HepG2 (cell line): ENCODE results near the gene EIF2S2. TPM values are rescaled to one million over a fixed set of nuclear protein-coding genes. Genes with fewer than 3 reads are reported as not detected.

Experiments used
- ARHGAP35 ChIP-seq: sonication (generic); formaldehyde crosslinking; IDR thresholded peaks from 2 replicates; pipeline ENCODE4 v1.9.0; 2022; ENCODE audit warnings: mild to moderate bottlenecking, inconsistent platforms, moderate library complexity, missing genetic modification reagents, borderline replicate concordance
- CREB1 ChIP-seq, 2 experiments: fragments of 450-650 bp in 1 of 2; IDR thresholded peaks; 2 replicates each; pipeline ENCODE4 v1.6.1; 2016 to 2017; ENCODE audit warnings: control low read depth in 1 of 2, mild to moderate bottlenecking in 1 of 2, missing compliant biosample characterization in 1 of 2, missing genetic modification characterization in 1 of 2
- DPF2 ChIP-seq: sonication (generic); formaldehyde crosslinking; IDR thresholded peaks from 2 replicates; pipeline ENCODE4 v1.4.0; 2020; ENCODE audit warnings: mild to moderate bottlenecking, low read depth, missing genetic modification reagents, borderline replicate concordance
- MED13 ChIP-seq: sonication (generic); formaldehyde crosslinking; IDR thresholded peaks from 2 replicates; pipeline ENCODE4 v1.5.0; 2020; ENCODE audit warnings: missing genetic modification reagents
- SMC3 ChIP-seq: IDR thresholded peaks from 2 replicates; pipeline ENCODE4 v1.6.1; 2011; ENCODE audit warnings: low read length, improper control_type of control experiment
- SNAPC2 ChIP-seq: sonication (generic); formaldehyde crosslinking; IDR thresholded peaks from 2 replicates; pipeline ENCODE4 v1.8.1; 2022; ENCODE audit warnings: mild to moderate bottlenecking, missing genetic modification reagents
- SSRP1 ChIP-seq: IDR thresholded peaks from 2 replicates; pipeline ENCODE4 v1.6.1; 2016; ENCODE audit warnings: control low read depth
- ZBTB7A ChIP-seq: sonication (generic); formaldehyde crosslinking; IDR thresholded peaks from 2 replicates; pipeline ENCODE4 v1.8.0; 2022; ENCODE audit warnings: mild to moderate bottlenecking, missing genetic modification reagents
- ZNF12 ChIP-seq: sonication (generic); formaldehyde crosslinking; IDR thresholded peaks from 2 replicates; pipeline ENCODE4 v1.5.0; 2020; ENCODE audit warnings: missing genetic modification reagents
- ZNF24 ChIP-seq: fragments of 450-650 bp; IDR thresholded peaks from 2 replicates; pipeline ENCODE4 v1.6.1; 2017; ENCODE audit warnings: antibody characterized with exemption, mild to moderate bottlenecking
- ZNF34 ChIP-seq: sonication (generic); formaldehyde crosslinking; IDR thresholded peaks from 2 replicates; pipeline ENCODE4 v1.4.0; 2020; ENCODE audit warnings: mild to moderate bottlenecking, missing genetic modification reagents, borderline replicate concordance
- ZNF460 ChIP-seq: sonication (generic); formaldehyde crosslinking; IDR thresholded peaks from 2 replicates; pipeline ENCODE4 v1.5.1; 2020; ENCODE audit warnings: missing genetic modification reagents, mild to moderate bottlenecking, borderline replicate concordance
- ZNF557 ChIP-seq: sonication (generic); formaldehyde crosslinking; IDR thresholded peaks from 2 replicates; pipeline ENCODE4 v1.4.0; 2020; ENCODE audit warnings: missing genetic modification reagents
- polyA plus RNA-seq, 8 experiments: library from polyadenylated mRNA; depleted of rRNA in 3 of 8; stranded (reverse) in 7 of 8; unstranded in 1 of 8; fragments of >200 nt; fragmentation: Illumina TruSeq in 4 of 8; extraction: Trizol in 4 of 8; gene quantifications; 2 replicates each; pipeline versions ENCODE4 v1.2.1 to v1.2.3, GENCODE V29; 2011 to 2016; ENCODE audit warnings: low read depth in 4 of 8, missing spikeins in 1 of 8, mixed read lengths in 1 of 8; ENCODE audit not compliant: insufficient read depth in 1 of 8
- total RNA-seq, 5 experiments: library from RNA; depleted of rRNA; stranded (reverse); fragments of >200 nt; fragmentation: Illumina TruSeq; extraction: Trizol; gene quantifications; 2 replicates each; pipeline ENCODE4 v1.2.3, GENCODE V29; 2016; ENCODE audit warnings: low read depth in 1 of 5
- TF ChIP-seq, protein P1 (sequence below): sonication (generic); formaldehyde crosslinking; IDR thresholded peaks from 2 replicates; pipeline ENCODE4 v1.9.0; 2022; ENCODE audit warnings: low read depth, missing genetic modification reagents
- TF ChIP-seq, protein P2 (sequence below), 2 experiments: sonication (generic) in 1 of 2; formaldehyde crosslinking in 1 of 2; IDR thresholded peaks; 2 replicates each; pipeline versions ENCODE4 v1.4.0 to v1.6.1; 2018 to 2020; ENCODE audit warnings: missing genetic modification reagents in 2 of 2, borderline replicate concordance in 1 of 2, low read depth in 1 of 2, mild to moderate bottlenecking in 1 of 2, missing biosample characterization in 1 of 2
- TF ChIP-seq, protein P3 (sequence below): sonication (generic); formaldehyde crosslinking; IDR thresholded peaks from 2 replicates; pipeline ENCODE4 v1.8.0; 2022; ENCODE audit warnings: missing genetic modification reagents, low read depth, mild to moderate bottlenecking, borderline replicate concordance
- TF ChIP-seq, protein P4 (sequence below): sonication (generic); formaldehyde crosslinking; IDR thresholded peaks from 2 replicates; pipeline ENCODE4 v1.4.0; 2020; ENCODE audit warnings: low read depth, missing genetic modification reagents
- TF ChIP-seq, protein P5 (sequence below): sonication (generic); formaldehyde crosslinking; IDR thresholded peaks from 2 replicates; pipeline ENCODE4 v1.8.1; 2023; ENCODE audit warnings: mild to moderate bottlenecking, missing genetic modification reagents
- TF ChIP-seq, protein P6 (sequence below): sonication (generic); formaldehyde crosslinking; IDR thresholded peaks from 2 replicates; pipeline ENCODE4 v1.8.0; 2022; ENCODE audit warnings: low read depth, missing genetic modification reagents

The EIF2S2 gene
- total and polyA plus RNA-seq, 2 of the 13 experiments (the other 11 are each of a cell fraction or from before 2014, with no cell fraction given) = 126 to 213 TPM

DNA sequence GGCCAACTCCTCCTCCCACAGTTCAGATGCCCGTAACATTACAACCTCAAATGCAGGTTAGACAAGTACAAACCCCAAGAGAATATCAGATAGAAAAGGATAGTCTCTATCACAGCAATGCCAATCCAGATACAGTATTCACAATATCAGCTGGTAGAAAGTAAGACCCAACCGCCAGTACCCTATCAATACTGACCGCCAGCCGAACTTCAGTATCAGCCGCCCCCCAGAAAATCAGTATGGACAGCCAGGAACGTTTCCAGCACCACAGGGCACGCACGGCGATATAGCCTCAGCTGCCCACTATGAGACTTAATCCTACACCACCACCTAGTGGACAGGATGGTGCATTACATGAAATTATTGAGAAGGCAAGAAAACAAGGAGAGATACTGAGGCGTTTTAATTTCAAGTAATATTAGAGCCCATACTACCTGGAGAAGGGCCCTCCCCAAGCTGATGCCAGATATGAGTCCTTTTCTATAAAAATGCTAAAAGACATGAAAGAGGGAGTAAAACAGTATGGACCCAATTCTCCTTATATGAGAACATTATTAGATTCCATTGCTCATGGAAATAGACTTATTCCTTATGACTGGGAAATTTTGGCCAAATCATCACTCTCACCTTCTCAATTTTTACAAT lies 17.6 kb upstream of the EIF2S2 start (continued):
- TF ChIP-seq DPF2 (CRISPR knock-in tag) = no peak
- TF ChIP-seq, protein P1, sequence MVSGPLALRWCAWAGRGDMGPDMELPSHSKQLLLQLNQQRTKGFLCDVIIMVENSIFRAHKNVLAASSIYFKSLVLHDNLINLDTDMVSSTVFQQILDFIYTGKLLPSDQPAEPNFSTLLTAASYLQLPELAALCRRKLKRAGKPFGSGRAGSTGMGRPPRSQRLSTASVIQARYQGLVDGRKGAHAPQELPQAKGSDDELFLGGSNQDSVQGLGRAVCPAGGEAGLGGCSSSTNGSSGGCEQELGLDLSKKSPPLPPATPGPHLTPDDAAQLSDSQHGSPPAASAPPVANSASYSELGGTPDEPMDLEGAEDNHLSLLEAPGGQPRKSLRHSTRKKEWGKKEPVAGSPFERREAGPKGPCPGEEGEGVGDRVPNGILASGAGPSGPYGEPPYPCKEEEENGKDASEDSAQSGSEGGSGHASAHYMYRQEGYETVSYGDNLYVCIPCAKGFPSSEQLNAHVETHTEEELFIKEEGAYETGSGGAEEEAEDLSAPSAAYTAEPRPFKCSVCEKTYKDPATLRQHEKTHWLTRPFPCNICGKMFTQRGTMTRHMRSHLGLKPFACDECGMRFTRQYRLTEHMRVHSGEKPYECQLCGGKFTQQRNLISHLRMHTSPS = no peak
- TF ChIP-seq ZNF557 = no peak
- TF ChIP-seq, protein P2, sequence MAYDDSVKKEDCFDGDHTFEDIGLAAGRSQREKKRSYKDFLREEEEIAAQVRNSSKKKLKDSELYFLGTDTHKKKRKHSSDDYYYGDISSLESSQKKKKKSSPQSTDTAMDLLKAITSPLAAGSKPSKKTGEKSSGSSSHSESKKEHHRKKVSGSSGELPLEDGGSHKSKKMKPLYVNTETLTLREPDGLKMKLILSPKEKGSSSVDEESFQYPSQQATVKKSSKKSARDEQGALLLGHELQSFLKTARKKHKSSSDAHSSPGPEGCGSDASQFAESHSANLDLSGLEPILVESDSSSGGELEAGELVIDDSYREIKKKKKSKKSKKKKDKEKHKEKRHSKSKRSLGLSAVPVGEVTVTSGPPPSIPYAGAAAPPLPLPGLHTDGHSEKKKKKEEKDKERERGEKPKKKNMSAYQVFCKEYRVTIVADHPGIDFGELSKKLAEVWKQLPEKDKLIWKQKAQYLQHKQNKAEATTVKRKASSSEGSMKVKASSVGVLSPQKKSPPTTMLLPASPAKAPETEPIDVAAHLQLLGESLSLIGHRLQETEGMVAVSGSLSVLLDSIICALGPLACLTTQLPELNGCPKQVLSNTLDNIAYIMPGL (CRISPR knock-in tag; IDR thresholded peaks at IDR 0.05; ENCODE audit: borderline replicate concordance in 1 of 2, low read depth in 1 of 2) = peak in 1 of 2 experiments; percentile 77; a peak in 2 of 4 replicates
- TF ChIP-seq, protein P3, sequence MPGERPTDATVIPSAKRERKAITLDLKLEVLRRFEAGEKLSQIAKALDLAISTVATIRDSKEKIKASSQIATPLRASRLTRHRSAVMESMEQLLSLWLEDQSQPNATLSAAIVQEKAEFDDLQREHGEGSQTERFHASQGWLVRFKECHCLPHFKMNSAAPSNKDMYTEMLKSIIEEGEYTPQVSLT (CRISPR knock-in tag) = no peak
- peak; percentile 98 for TF ChIP-seq SMC3
- TF ChIP-seq, protein P4, sequence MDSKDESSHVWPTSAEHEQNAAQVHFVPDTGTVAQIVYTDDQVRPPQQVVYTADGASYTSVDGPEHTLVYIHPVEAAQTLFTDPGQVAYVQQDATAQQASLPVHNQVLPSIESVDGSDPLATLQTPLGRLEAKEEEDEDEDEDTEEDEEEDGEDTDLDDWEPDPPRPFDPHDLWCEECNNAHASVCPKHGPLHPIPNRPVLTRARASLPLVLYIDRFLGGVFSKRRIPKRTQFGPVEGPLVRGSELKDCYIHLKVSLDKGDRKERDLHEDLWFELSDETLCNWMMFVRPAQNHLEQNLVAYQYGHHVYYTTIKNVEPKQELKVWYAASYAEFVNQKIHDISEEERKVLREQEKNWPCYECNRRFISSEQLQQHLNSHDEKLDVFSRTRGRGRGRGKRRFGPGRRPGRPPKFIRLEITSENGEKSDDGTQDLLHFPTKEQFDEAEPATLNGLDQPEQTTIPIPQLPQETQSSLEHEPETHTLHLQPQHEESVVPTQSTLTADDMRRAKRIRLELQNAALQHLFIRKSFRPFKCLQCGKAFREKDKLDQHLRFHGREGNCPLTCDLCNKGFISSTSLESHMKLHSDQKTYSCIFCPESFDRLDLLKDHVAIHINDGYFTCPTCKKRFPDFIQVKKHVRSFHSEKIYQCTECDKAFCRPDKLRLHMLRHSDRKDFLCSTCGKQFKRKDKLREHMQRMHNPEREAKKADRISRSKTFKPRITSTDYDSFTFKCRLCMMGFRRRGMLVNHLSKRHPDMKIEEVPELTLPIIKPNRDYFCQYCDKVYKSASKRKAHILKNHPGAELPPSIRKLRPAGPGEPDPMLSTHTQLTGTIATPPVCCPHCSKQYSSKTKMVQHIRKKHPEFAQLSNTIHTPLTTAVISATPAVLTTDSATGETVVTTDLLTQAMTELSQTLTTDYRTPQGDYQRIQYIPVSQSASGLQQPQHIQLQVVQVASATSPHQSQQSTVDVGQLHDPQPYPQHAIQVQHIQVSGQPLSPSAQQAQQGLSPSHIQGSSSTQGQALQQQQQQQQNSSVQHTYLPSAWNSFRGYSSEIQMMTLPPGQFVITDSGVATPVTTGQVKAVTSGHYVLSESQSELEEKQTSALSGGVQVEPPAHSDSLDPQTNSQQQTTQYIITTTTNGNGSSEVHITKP (CRISPR knock-in tag) = no peak
- TF ChIP-seq ZNF460 = no peak
- TF ChIP-seq SNAPC2 (CRISPR knock-in tag) = no peak
- no peak for TF ChIP-seq ZBTB7A
- no peak for TF ChIP-seq ARHGAP35
- no peak for TF ChIP-seq MED13 (CRISPR knock-in tag)
- TF ChIP-seq ZNF12 (CRISPR knock-in tag) = no peak; the same call in 1 of the 2 replicates
- 0 out of 2 replicates have a peak, but pooled peaks have one; percentile 18 for TF ChIP-seq ZNF24
- TF ChIP-seq CREB1 (IDR thresholded peaks at IDR 0.05) = no peak
- TF ChIP-seq CREB1 (CRISPR knock-in tag; IDR thresholded peaks at IDR 0.05) = no peak
- peak; percentile 62; the same call in 1 of the 2 replicates for TF ChIP-seq SSRP1 (CRISPR knock-in tag)
- no peak for TF ChIP-seq ZNF34 (CRISPR knock-in tag)
- TF ChIP-seq, protein P5, sequence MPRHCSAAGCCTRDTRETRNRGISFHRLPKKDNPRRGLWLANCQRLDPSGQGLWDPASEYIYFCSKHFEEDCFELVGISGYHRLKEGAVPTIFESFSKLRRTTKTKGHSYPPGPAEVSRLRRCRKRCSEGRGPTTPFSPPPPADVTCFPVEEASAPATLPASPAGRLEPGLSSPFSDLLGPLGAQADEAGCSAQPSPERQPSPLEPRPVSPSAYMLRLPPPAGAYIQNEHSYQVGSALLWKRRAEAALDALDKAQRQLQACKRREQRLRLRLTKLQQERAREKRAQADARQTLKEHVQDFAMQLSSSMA (CRISPR knock-in tag) = no peak
- TF ChIP-seq, protein P6, sequence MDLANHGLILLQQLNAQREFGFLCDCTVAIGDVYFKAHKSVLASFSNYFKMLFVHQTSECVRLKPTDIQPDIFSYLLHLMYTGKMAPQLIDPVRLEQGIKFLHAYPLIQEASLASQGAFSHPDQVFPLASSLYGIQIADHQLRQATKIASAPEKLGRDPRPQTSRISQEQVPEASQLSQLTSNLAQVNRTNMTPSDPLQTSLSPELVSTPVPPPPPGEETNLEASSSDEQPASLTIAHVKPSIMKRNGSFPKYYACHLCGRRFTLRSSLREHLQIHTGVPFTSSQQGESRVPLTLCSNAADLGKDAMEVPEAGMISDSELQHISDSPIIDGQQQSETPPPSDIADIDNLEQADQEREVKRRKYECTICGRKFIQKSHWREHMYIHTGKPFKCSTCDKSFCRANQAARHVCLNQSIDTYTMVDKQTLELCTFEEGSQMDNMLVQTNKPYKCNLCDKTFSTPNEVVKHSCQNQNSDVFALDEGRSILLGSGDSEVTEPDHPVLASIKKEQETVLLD (CRISPR knock-in tag) = no peak
